Ectodermal cell (in vitro differentiated cells): ENCODE measurements around the gene MOCOS.
"Not testable (repeated sequence)": the region's sequence is repeated elsewhere in the genome, so short reads cannot be mapped to it uniquely, and the experiment has no call there.

ENCODE experiments used
- H3K27ac ChIP-seq: 2 replicates; pipeline ENCODE4 v1.7.0; 2013; ENCODE audit warnings: mild to moderate bottlenecking, low read depth, low read length; ENCODE audit not compliant: insufficient read depth, poor library complexity, severe bottlenecking
- H3K27me3 ChIP-seq: 2 replicates; pipeline ENCODE4 v1.7.0; 2013; ENCODE audit warnings: mild to moderate bottlenecking, low read length; ENCODE audit not compliant: insufficient read depth, control insufficient read depth, poor library complexity, severe bottlenecking
- H3K36me3 ChIP-seq: one replicate; pipeline ENCODE4 v1.7.0; 2013; ENCODE audit warnings: low read length; ENCODE audit not compliant: control insufficient read depth, insufficient read depth
- H3K4me1 ChIP-seq: one replicate; pipeline ENCODE4 v1.7.0; 2013; ENCODE audit warnings: low read length; ENCODE audit not compliant: control insufficient read depth, insufficient read depth
- H3K4me3 ChIP-seq: 2 replicates; pipeline ENCODE4 v1.7.0; 2013; ENCODE audit warnings: low read depth, low read length, control low read depth; ENCODE audit not compliant: insufficient read depth
- H3K9me3 ChIP-seq: 2 replicates; pipeline ENCODE4 v1.7.0; 2013; ENCODE audit warnings: mild to moderate bottlenecking, low read length, moderate library complexity; ENCODE audit not compliant: control insufficient read depth
- WGBS, 2 experiments: methylation state at CpG; one replicate each; pipeline ENCODE4 v1.1.7; 2013; ENCODE audit warnings: missing lambda C conversion rate in 2 of 2; 5-methylcytosine and 5-hydroxymethylcytosine counted together

Gene MOCOS

GRCh38 chr18:36199691-36200295, 12.5 kb downstream of the MOCOS start:
- no peak overlapping the region for H3K27ac ChIP-seq
- no peak overlapping the region for H3K4me3 ChIP-seq
- 90 to 91% methylated on average over 22 of the region's 22 CpGs for WGBS, 2 experiments
- no peaks in the 10 kb centered on the region for H3K4me1 ChIP-seq
- no peaks in the 10 kb centered on the region for H3K36me3 ChIP-seq
- H3K9me3 ChIP-seq = no peaks in the 10 kb centered on the region
- no peaks in the 10 kb centered on the region for H3K27me3 ChIP-seq

GRCh38 chr18:36200354-36200771, 13.1 kb downstream of the MOCOS start:
- no peaks in the 10 kb centered on the region for H3K27me3 ChIP-seq
- H3K36me3 ChIP-seq = no peaks in the 10 kb centered on the region
- no peak overlapping the region for H3K27ac ChIP-seq
- no peak overlapping the region for H3K4me3 ChIP-seq
- H3K9me3 ChIP-seq = no peaks in the 10 kb centered on the region
- H3K4me1 ChIP-seq = no peaks in the 10 kb centered on the region

GRCh38 chr18:36201765-36202164, 14.5 kb downstream of the MOCOS start:
- Histone ChIP-seq H3K4me3 (no peak overlapping the region), H3K9me3 (no peaks in the 10 kb centered on the region), H3K27ac (no peak overlapping the region), H3K27me3 (no peaks in the 10 kb centered on the region), H3K36me3 (no peaks in the 10 kb centered on the region), H3K4me1 (no peaks in the 10 kb centered on the region)
- 91 to 92% methylated on average over 1 to 2 of the region's 2 CpGs for WGBS, 2 experiments

- Histone ChIP-seq H3K4me3 (no peak overlapping the region), H3K36me3 (no peaks in the 10 kb centered on the region), H3K27me3 (no peaks in the 10 kb centered on the region), H3K9me3 (no peaks in the 10 kb centered on the region), H3K27ac (no peak overlapping the region), H3K4me1 (no peaks in the 10 kb centered on the region)
- 80 to 82% methylated on average over 7 of the region's 7 CpGs for WGBS, 2 experiments
These were observed 16.1 kb downstream of the MOCOS start for GRCh38 chr18:36203360-36203895.

- no peak overlapping the region for H3K4me3 ChIP-seq
- no peaks in the 10 kb centered on the region for H3K4me1 ChIP-seq
- H3K9me3 ChIP-seq = no peaks in the 10 kb centered on the region
- no peaks in the 10 kb centered on the region for H3K27me3 ChIP-seq
- H3K36me3 ChIP-seq = no peaks in the 10 kb centered on the region
- H3K27ac ChIP-seq = no peak overlapping the region
- 88 to 90% methylated on average over 4 of the region's 4 CpGs for WGBS, 2 experiments
These were observed 17.9 kb downstream of the MOCOS start for GRCh38 chr18:36205166-36205565.

GRCh38 chr18:36207303-36207702, 20.0 kb downstream of the MOCOS start:
- Histone ChIP-seq H3K4me1 (no peaks in the 10 kb centered on the region), H3K27ac (no peak overlapping the region), H3K36me3 (no peaks in the 10 kb centered on the region), H3K9me3 (no peaks in the 10 kb centered on the region), H3K4me3 (no peak overlapping the region), H3K27me3 (no peaks in the 10 kb centered on the region)
- WGBS, 2 experiments = 79 to 100% methylated on average over 1 of the region's 1 CpG

- 90 to 98% methylated on average over 2 of the region's 2 CpGs for WGBS, 2 experiments
- not testable (repeated sequence) for H3K4me1 ChIP-seq, H3K36me3 ChIP-seq, H3K4me3 ChIP-seq, H3K27ac ChIP-seq, H3K27me3 ChIP-seq, H3K9me3 ChIP-seq
These were observed 20.7 kb downstream of the MOCOS start for GRCh38 chr18:36207969-36208368.

GRCh38 chr18:36211612-36212065, 24.3 kb downstream of the MOCOS start:
- no peak overlapping the region for H3K4me3 ChIP-seq
- H3K27ac ChIP-seq = no peak overlapping the region
- WGBS, 2 experiments = 95 to 96% methylated on average over 6 of the region's 6 CpGs
- H3K9me3 ChIP-seq = no peaks in the 10 kb centered on the region
- H3K27me3 ChIP-seq = no peaks in the 10 kb centered on the region
- H3K36me3 ChIP-seq = no peaks in the 10 kb centered on the region
- no peaks in the 10 kb centered on the region for H3K4me1 ChIP-seq

- Histone ChIP-seq H3K27me3 (no peaks in the 10 kb centered on the region), H3K4me3 (no peak overlapping the region), H3K9me3 (no peaks in the 10 kb centered on the region), H3K4me1 (no peaks in the 10 kb centered on the region), H3K36me3 (no peaks in the 10 kb centered on the region), H3K27ac (no peak overlapping the region)
- WGBS, 2 experiments = 90 to 93% methylated on average over 13 of the region's 13 CpGs
These were observed 25.2 kb downstream of the MOCOS start for GRCh38 chr18:36212301-36213171.

- no peak overlapping the region for H3K4me3 ChIP-seq
- no peaks in the 10 kb centered on the region for H3K36me3 ChIP-seq
- no peaks in the 10 kb centered on the region for H3K9me3 ChIP-seq
- 92 to 97% methylated on average over 8 of the region's 8 CpGs for WGBS, 2 experiments
- no peaks in the 10 kb centered on the region for H3K4me1 ChIP-seq
- H3K27me3 ChIP-seq = no peaks in the 10 kb centered on the region
- no peak overlapping the region for H3K27ac ChIP-seq
These were observed 27.5 kb downstream of the MOCOS start for GRCh38 chr18:36214811-36215210.
